Osteoblast (primary cell): Measurements from ENCODE around the gene EFCAB6. TPM values are rescaled to one million over a fixed set of nuclear protein-coding genes. Genes with fewer than 3 reads are reported as not detected.

Source experiments
- DNase-seq: peaks from one replicate; pipeline ENCODE4 v3.0.0; 2011; ENCODE audit warnings: low spot score, mixed read lengths; ENCODE audit not compliant: insufficient read length; ENCODE audit errors: missing footprints
- H2AFZ ChIP-seq: 2 replicates; pipeline ENCODE4 v1.6.0; 2011; ENCODE audit warnings: mild to moderate bottlenecking, low read length
- H3K27ac ChIP-seq: 2 replicates; pipeline ENCODE4 v1.5.1; 2011; ENCODE audit warnings: mild to moderate bottlenecking, low read depth, low read length, moderate library complexity
- H3K27me3 ChIP-seq: 2 replicates; pipeline ENCODE4 v1.6.0; 2012; ENCODE audit warnings: mild to moderate bottlenecking, control low read depth, inconsistent platforms, low read length, moderate library complexity; ENCODE audit not compliant: insufficient read depth
- H3K36me3 ChIP-seq: 2 replicates; pipeline ENCODE4 v1.5.1; 2011; ENCODE audit warnings: mild to moderate bottlenecking, low read length, control low read depth, moderate library complexity; ENCODE audit not compliant: insufficient read depth
- H3K4me1 ChIP-seq: 2 replicates; pipeline ENCODE4 v1.5.1; 2011; ENCODE audit warnings: mild to moderate bottlenecking, low read length, control low read depth, moderate library complexity; ENCODE audit not compliant: insufficient read depth
- H3K4me2 ChIP-seq: 2 replicates; pipeline ENCODE4 v1.6.0; 2011; ENCODE audit warnings: mild to moderate bottlenecking, low read length; ENCODE audit not compliant: insufficient read depth
- H3K4me3 ChIP-seq: fragments of 200-600 bp; sonication (generic); 3 replicates; pipeline ENCODE4 v1.5.1; 2012; ENCODE audit warnings: mild to moderate bottlenecking, low read length, inconsistent platforms; ENCODE audit not compliant: insufficient read depth
- H3K79me2 ChIP-seq: 2 replicates; pipeline ENCODE4 v1.6.0; 2012; ENCODE audit warnings: mild to moderate bottlenecking, low read length, control low read depth, inconsistent platforms; ENCODE audit not compliant: insufficient read depth
- H3K9me3 ChIP-seq: 2 replicates; pipeline ENCODE4 v1.5.1; 2011; ENCODE audit warnings: low read depth, low read length, control low read depth
- H4K20me1 ChIP-seq: 2 replicates; pipeline ENCODE4 v1.6.0; 2012; ENCODE audit warnings: mild to moderate bottlenecking, low read length, control low read depth; ENCODE audit not compliant: insufficient read depth
- CTCF ChIP-seq: IDR thresholded peaks from 2 replicates; pipeline ENCODE4 v1.5.1; 2011; ENCODE audit warnings: mild to moderate bottlenecking, low read depth, low read length, moderate library complexity; ENCODE audit errors: extremely low read depth
- total RNA-seq: library from RNA; depleted of rRNA; stranded (reverse); fragments of >200 nt; gene quantifications from 2 replicates; pipeline ENCODE4 v1.2.3, GENCODE V29; 2012

The EFCAB6 gene
- total RNA-seq, 1 donor: 1.8 TPM

- Histone ChIP-seq H4K20me1 (no peaks in the 10 kb centered on the region), H3K27ac (no peak overlapping the region), H3K36me3 (no peaks in the 10 kb centered on the region), H3K4me3 (no peak overlapping the region), H3K4me1 (peaks cover 14% of the 10 kb centered on the region), H3K9me3 (no peaks in the 10 kb centered on the region), H3K79me2 (no peaks in the 10 kb centered on the region), H2AFZ (no peak overlapping the region), H3K4me2 (no peak overlapping the region), H3K27me3 (peaks cover 3% of the 10 kb centered on the region)
- no peak for TF ChIP-seq CTCF
- peak; percentile 75 for DNase-seq
These were observed 12.0 kb upstream of the EFCAB6 start for GRCh38 chr22:43823911-43824665.

- Histone ChIP-seq H3K4me3 (no peak overlapping the region), H4K20me1 (no peaks in the 10 kb centered on the region), H3K36me3 (no peaks in the 10 kb centered on the region), H3K27me3 (peaks cover 3% of the 10 kb centered on the region), H3K79me2 (no peaks in the 10 kb centered on the region), H3K4me1 (peaks cover 14% of the 10 kb centered on the region), H3K4me2 (no peak overlapping the region), H3K9me3 (no peaks in the 10 kb centered on the region), H3K27ac (no peak overlapping the region), H2AFZ (no peak overlapping the region)
- DNase-seq: peak; percentile 50
- TF ChIP-seq CTCF: no peak
These were observed 11.3 kb upstream of the EFCAB6 start for GRCh38 chr22:43823353-43823908.

- Histone ChIP-seq H3K4me1 (peaks cover 10% of the 10 kb centered on the region), H3K79me2 (no peaks in the 10 kb centered on the region), H3K27ac (no peak overlapping the region), H3K4me2 (no peak overlapping the region), H3K36me3 (no peaks in the 10 kb centered on the region), H3K27me3 (peaks cover 3% of the 10 kb centered on the region), H4K20me1 (no peaks in the 10 kb centered on the region), H2AFZ (no peak overlapping the region), H3K9me3 (no peaks in the 10 kb centered on the region), H3K4me3 (no peak overlapping the region)
- DNase-seq: peak; percentile 61
- no peak for TF ChIP-seq CTCF
These were observed 9.7 kb upstream of the EFCAB6 start for GRCh38 chr22:43821606-43822425.
